Stomach (tissue), 9 donors: ENCODE measurements around the gene PTH2. TPM values are rescaled to one million over a fixed set of nuclear protein-coding genes. Genes with fewer than 3 reads are reported as not detected.

ENCODE experiments used
- DNase-seq, 2 donors: peaks; one replicate each; pipeline versions ENCODE4 v3.0.0 to v3.0.0-alpha.2; 2013 to 2019
- H3K27ac ChIP-seq, 5 donors: fragments of 200-600 bp in 4 of 5; sonication (generic) in 4 of 5; one replicate each; pipeline ENCODE4 v1.5.1; 2013 to 2019; ENCODE audit warnings: mild to moderate bottlenecking in 1 of 5, moderate library complexity in 1 of 5
- H3K27me3 ChIP-seq, 3 donors: fragments of 200-600 bp; sonication (generic); one replicate each; pipeline ENCODE4 v1.5.1; 2017 to 2019; ENCODE audit warnings: mixed run types in 1 of 3
- H3K36me3 ChIP-seq, 4 donors: fragments of 200-600 bp; sonication (generic); 1 replicate in 3 of 4; 2 replicates in 1 of 4; pipeline ENCODE4 v1.5.1; 2016 to 2019
- H3K4me1 ChIP-seq, 4 donors: fragments of 200-600 bp; sonication (generic); one replicate each; pipeline ENCODE4 v1.5.1; 2016 to 2019
- H3K4me3 ChIP-seq, 4 donors: fragments of 200-600 bp; sonication (generic) in 3 of 4; one replicate each; pipeline ENCODE4 v1.5.1; 2016 to 2019; ENCODE audit warnings: mild to moderate bottlenecking in 1 of 4
- H3K9me3 ChIP-seq, 4 donors: fragments of 200-600 bp; sonication (generic); one replicate each; pipeline ENCODE4 v1.5.1; 2016 to 2019
- EP300 ChIP-seq: sonication (generic); formaldehyde crosslinking; IDR thresholded peaks from one replicate; pipeline ENCODE4 v1.6.1; 2017; ENCODE audit warnings: antibody characterized with exemption
- POLR2A ChIP-seq, 4 donors: fragments of 450-650 bp; IDR thresholded peaks; one replicate each; pipeline ENCODE4 v1.6.1; 2016; ENCODE audit warnings: antibody characterized with exemption in 4 of 4, control low read depth in 2 of 4, mild to moderate bottlenecking in 1 of 4, moderate library complexity in 1 of 4
- POLR2AphosphoS5 ChIP-seq, 3 donors: sonication (generic); formaldehyde crosslinking; IDR thresholded peaks; one replicate each; pipeline ENCODE4 v1.6.1; 2016; ENCODE audit warnings: antibody characterized with exemption in 3 of 3
- WGBS, 5 donors: extraction: QIAGEN DNeasy Blood & Tissue Kit in 3 of 5; methylation state at CpG; one replicate each; pipeline versions ENCODE4 v1.1.5 to v1.1.7; 2013 to 2018; 5-methylcytosine and 5-hydroxymethylcytosine counted together
- intact Hi-C: fragments of 100-400 bp; cut with DNase I; formaldehyde crosslinking; loops from one replicate; pipeline ENCODE4 v1.15.1; 2023; ENCODE audit warnings: low total_unique reads
- polyA plus RNA-seq, 3 donors: library from polyadenylated mRNA; stranded (reverse); fragments of 200-250 nt; gene quantifications; one replicate each; pipeline ENCODE4 v1.2.3, GENCODE V29; 2013
- total RNA-seq, 5 donors: library from RNA; depleted of rRNA; stranded (reverse); fragments of >200 nt; gene quantifications; one replicate each; pipeline versions ENCODE4 v1.1.0 to v1.2.3, GENCODE V29; 2014 to 2016
- TF ChIP-seq, protein P1 (sequence below), 7 experiments: fragments of 450-650 bp in 4 of 7; fragments of 200-600 bp in 3 of 7; sonication (generic) in 3 of 7; IDR thresholded peaks; one replicate each; pipeline ENCODE4 v1.5.1; 2016 to 2019; ENCODE audit warnings: antibody characterized with exemption in 7 of 7, control low read depth in 2 of 7, mild to moderate bottlenecking in 1 of 7
- donor health status: healthy with polysubstance abuse.
- donor health status: Bipolar disorder and iron deficiency.
- donor health status: healthy.

Gene PTH2
- total and polyA plus RNA-seq, 8 donors: not detected

DNA sequence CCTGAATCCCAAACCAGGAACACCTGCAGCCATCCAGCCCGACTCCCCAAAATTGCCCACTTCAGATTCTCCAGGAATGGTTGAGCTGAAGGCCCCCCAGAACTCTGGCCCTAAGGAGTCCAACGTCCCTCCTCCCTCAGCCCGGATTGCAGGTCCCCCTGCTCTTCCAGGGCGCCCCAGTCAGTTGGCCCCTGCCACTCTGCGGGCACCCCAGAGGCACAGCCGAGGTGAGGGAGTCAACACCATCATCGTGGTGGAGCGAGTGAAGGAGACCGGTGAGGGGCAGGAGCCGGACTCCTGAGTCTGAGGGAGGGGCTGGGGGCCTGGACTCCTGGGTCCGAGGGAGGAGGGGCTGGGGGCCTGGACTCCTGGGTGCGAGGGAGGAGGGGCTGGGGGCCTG, 4.1 kb upstream of the PTH2 start:
- TF ChIP-seq, protein P1, sequence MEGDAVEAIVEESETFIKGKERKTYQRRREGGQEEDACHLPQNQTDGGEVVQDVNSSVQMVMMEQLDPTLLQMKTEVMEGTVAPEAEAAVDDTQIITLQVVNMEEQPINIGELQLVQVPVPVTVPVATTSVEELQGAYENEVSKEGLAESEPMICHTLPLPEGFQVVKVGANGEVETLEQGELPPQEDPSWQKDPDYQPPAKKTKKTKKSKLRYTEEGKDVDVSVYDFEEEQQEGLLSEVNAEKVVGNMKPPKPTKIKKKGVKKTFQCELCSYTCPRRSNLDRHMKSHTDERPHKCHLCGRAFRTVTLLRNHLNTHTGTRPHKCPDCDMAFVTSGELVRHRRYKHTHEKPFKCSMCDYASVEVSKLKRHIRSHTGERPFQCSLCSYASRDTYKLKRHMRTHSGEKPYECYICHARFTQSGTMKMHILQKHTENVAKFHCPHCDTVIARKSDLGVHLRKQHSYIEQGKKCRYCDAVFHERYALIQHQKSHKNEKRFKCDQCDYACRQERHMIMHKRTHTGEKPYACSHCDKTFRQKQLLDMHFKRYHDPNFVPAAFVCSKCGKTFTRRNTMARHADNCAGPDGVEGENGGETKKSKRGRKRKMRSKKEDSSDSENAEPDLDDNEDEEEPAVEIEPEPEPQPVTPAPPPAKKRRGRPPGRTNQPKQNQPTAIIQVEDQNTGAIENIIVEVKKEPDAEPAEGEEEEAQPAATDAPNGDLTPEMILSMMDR (IDR thresholded peaks at IDR 0.05): no peak
- TF ChIP-seq POLR2A (IDR thresholded peaks at IDR 0.05) (no peak), POLR2AphosphoS5 (IDR thresholded peaks at IDR 0.05) (no peak), EP300 (no peak)
- 47 to 55% (median 51%) methylated on average over 9 to 12 of the region's 12 CpGs for WGBS, 5 donors
- H3K9me3 ChIP-seq: no peaks in the 10 kb centered on the region
- H3K36me3 ChIP-seq: no peaks in the 10 kb centered on the region
- peaks cover 20 to 33% (median 28%) of the 10 kb centered on the region in 4 donors for H3K4me1 ChIP-seq
- no peak overlapping the region for H3K4me3 ChIP-seq
- no peak for DNase-seq
- H3K27me3 ChIP-seq: peaks cover 47 to 100% (median 99%) of the 10 kb centered on the region in 3 donors
- H3K27ac ChIP-seq: no peak overlapping the region
- intact Hi-C loops: no loop called here

- Histone ChIP-seq H3K36me3 (no peaks in the 10 kb centered on the region), H3K27ac (no peak overlapping the region), H3K4me1 (peaks cover 28 to 40% (median 34%) of the 10 kb centered on the region in 4 donors), H3K4me3 (no peak overlapping the region), H3K9me3 (no peaks in the 10 kb centered on the region), H3K27me3 (peaks cover 48 to 100% (median 99%) of the 10 kb centered on the region in 3 donors)
- intact Hi-C loops: no loop called here
- no peak for DNase-seq
- WGBS, 5 donors: 3 to 6% (median 4%) methylated on average over 20 to 30 of the region's 30 CpGs
- TF ChIP-seq, protein P1 (IDR thresholded peaks at IDR 0.05): no peak
- TF ChIP-seq POLR2AphosphoS5 (IDR thresholded peaks at IDR 0.05) (no peak), EP300 (no peak), POLR2A (IDR thresholded peaks at IDR 0.05) (no peak)
These were observed 2.8 kb upstream of the PTH2 start for GRCh38 chr19:49425922-49426592.

DNA sequence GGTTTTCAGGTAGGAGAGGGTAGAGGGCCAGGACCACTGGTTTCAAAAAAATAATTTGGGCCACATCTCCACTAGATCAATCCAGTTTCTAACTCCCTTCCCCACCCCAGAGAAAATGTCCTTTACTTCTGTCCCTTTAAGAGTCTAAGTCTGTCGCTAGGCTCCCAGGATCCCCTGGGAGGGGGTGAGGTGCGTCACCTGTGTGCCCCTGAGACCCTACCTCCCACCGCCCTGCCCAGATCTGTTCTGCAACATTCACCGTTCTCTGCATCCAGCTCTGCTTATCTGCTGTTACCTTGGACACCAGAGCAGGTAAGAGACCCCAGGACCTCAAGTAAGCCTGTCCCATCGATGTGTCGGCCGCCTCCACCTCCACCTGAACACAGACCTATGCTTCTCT, 1.9 kb upstream of the PTH2 start, which contains the start of gene GFY:
Gene GFY (plus strand): TSS at position 211 of the 400 bp plus-strand sequence. CDS start 1,043 bp downstream, outside the sequence.
- peaks cover 30 to 45% (median 38%) of the 10 kb centered on the region in 4 donors for H3K4me1 ChIP-seq
- no peak for DNase-seq
- WGBS, 5 donors: 29 to 49% (median 32%) methylated on average over 7 of the region's 7 CpGs
- H3K36me3 ChIP-seq: no peaks in the 10 kb centered on the region
- intact Hi-C loops: no loop called here
- no peaks in the 10 kb centered on the region for H3K9me3 ChIP-seq
- H3K27me3 ChIP-seq: peaks cover 44 to 100% (median 99%) of the 10 kb centered on the region in 3 donors
- TF ChIP-seq POLR2A (IDR thresholded peaks at IDR 0.05): no peak
- no peak for TF ChIP-seq EP300
- no peak within 1 kb of the TSS for H3K4me3 ChIP-seq
- H3K27ac ChIP-seq: no peak within 1 kb of the TSS

DNA sequence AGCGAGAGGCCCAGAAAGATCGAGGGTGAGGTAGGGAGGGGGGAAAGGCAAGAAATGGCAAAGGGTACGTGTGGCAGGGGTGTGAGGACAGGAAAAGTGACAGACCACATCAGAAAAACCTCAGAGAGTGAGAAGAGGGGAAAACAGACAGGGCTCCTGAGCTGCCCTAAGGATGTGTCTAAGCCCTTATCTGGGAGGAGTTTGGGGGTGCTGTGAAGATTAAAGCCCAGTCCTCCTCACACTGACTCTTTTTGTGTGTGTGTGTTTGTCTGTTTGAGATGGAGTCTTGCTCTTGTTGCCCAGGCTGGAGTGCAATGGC, 703 bp upstream of the PTH2 start:
- intact Hi-C loops: no loop called here
- no peak for TF ChIP-seq POLR2A (IDR thresholded peaks at IDR 0.05)
- TF ChIP-seq, protein P1 (IDR thresholded peaks at IDR 0.05): no peak
- no peak for TF ChIP-seq POLR2AphosphoS5 (IDR thresholded peaks at IDR 0.05)
- TF ChIP-seq EP300: no peak
- Histone ChIP-seq H3K36me3 (no peaks in the 10 kb centered on the region), H3K4me3 (no peak overlapping the region), H3K4me1 (peaks cover 30 to 45% (median 38%) of the 10 kb centered on the region in 4 donors), H3K9me3 (no peaks in the 10 kb centered on the region), H3K27ac (no peak overlapping the region), H3K27me3 (peaks cover 42 to 100% (median 96%) of the 10 kb centered on the region in 3 donors)
- WGBS, 5 donors: 5 to 20% (median 6%) methylated on average over 3 of the region's 3 CpGs
- no peak for DNase-seq
